NCI-H2171 treated with DMSO at 0.1 percent for 48 hours (cell line): ENCODE results near the gene MAJIN.
"Not testable (repeated sequence)": the region's sequence is repeated elsewhere in the genome, so short reads cannot be mapped to it uniquely, and the experiment has no call there.

Source experiments
- DNase-seq: peaks from one replicate; lab custom pipeline; 2025; lab: John Stamatoyannopoulos, UW

The MAJIN gene

GRCh38 chr11:64971421-64972233, at the start of gene MAJIN:
MAJIN (minus strand) TSS chr11:64972108; CDS start chr11:64959405, 12,703 bp downstream.
- no peak for DNase-seq

GRCh38 chr11:65021509-65021908, 49.6 kb upstream of the MAJIN start:
- no peak for DNase-seq

- no peak for DNase-seq
Measured at GRCh38 chr11:65021003-65021402, 49.1 kb upstream of the MAJIN start.

- no peak for DNase-seq
Measured at GRCh38 chr11:65019824-65020223, 47.9 kb upstream of the MAJIN start.

- DNase-seq, result no peak
Measured at GRCh38 chr11:65017937-65018336, 46.0 kb upstream of the MAJIN start.

- no peak for DNase-seq
Measured at GRCh38 chr11:65016705-65017104, 44.8 kb upstream of the MAJIN start.

- DNase-seq, result no peak
Measured at GRCh38 chr11:65014726-65015227, 42.9 kb upstream of the MAJIN start.

GRCh38 chr11:65013888-65014725, 42.2 kb upstream of the MAJIN start, which contains the start of gene ARL2:
ARL2 (plus strand) TSS chr11:65014160; CDS start chr11:65014208, 48 bp downstream.
- peak; percentile 90 for DNase-seq

GRCh38 chr11:65013130-65013887, 41.4 kb upstream of the MAJIN start:
- peak; percentile 89 for DNase-seq

- DNase-seq, result no peak
Measured at GRCh38 chr11:65008873-65009272, 37.0 kb upstream of the MAJIN start.

GRCh38 chr11:65008016-65008415, 36.1 kb upstream of the MAJIN start:
- no peak for DNase-seq

- DNase-seq, result not testable (repeated sequence)
Measured at GRCh38 chr11:65003968-65004367, 32.1 kb upstream of the MAJIN start.

GRCh38 chr11:65003282-65003681, 31.4 kb upstream of the MAJIN start:
- DNase-seq, result no peak

- DNase-seq, result no peak
Measured at GRCh38 chr11:65002706-65003105, 30.8 kb upstream of the MAJIN start.

- DNase-seq, result no peak
Measured at GRCh38 chr11:64999478-64999877, 27.6 kb upstream of the MAJIN start.

- peak; percentile 77 for DNase-seq
Measured at GRCh38 chr11:64998690-64999431, 27.0 kb upstream of the MAJIN start.

- DNase-seq, result peak; percentile 46
Measured at GRCh38 chr11:64998141-64998540, 26.2 kb upstream of the MAJIN start.

GRCh38 chr11:64996710-64997380, 24.9 kb upstream of the MAJIN start, which contains the start of gene BATF2:
BATF2 (minus strand) TSS chr11:64996971; CDS start chr11:64996914, 57 bp downstream.
- peak; percentile 71 for DNase-seq

GRCh38 chr11:64996327-64996709, 24.4 kb upstream of the MAJIN start:
- DNase-seq, result no peak

GRCh38 chr11:64994318-64994717, 22.4 kb upstream of the MAJIN start:
- DNase-seq, result no peak
